Measurements from ENCODE around the gene DPPA2.

Gene DPPA2

GRCh38 chr3:109325109-109325508 lies 8.8 kb upstream of the DPPA2 start:
- no peak for DNase-seq (ENCODE audit: low read depth in 2 of 2)

DNA sequence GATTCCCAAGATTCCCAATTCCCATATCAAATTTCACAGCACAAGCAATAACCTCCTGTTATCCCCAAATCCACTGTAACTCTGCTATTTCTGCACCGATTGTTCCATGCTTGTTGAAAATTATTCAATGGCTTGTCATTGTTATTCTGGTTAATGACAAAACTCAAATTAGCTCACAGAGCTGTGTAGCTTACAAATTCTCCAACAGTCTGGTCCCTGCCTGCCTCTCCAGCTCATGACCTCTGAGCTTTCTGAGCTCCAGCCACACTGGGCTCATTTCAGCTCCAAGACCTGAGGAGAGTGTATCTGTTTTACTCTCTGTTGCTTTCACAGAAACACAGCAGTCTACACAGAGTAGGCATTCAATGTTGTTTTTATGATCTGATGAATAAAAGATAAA lies 3.3 kb downstream of the DPPA2 start:
- DNase-seq (ENCODE audit: low read depth in 2 of 2), result no peak

- no peak for DNase-seq (ENCODE audit: low read depth in 2 of 2)
Observed at GRCh38 chr3:109297496-109297895, 18.8 kb downstream of the DPPA2 start.

DNA sequence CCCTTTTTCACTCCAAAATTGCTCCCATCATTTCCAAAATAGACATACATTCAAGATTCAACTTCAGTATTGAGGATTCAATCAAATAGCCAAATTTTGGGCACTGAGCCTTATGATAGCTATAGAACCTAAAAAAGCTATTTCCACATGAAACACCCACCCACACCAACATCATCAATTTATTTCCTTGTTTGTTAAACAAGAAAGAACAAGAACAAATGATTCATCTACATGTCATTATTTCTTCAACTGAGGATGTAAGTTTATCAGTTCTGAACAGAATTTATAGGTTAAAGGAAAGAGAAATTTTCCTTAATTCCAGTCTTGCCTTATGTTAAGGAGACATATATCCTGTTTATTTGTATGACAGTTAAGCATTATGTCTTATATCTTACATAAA lies 32.2 kb downstream of the DPPA2 start:
- no peak for DNase-seq (ENCODE audit: low read depth in 2 of 2)

- no peak for DNase-seq (ENCODE audit: low read depth in 2 of 2)
Observed at GRCh38 chr3:109278546-109278945, 37.8 kb downstream of the DPPA2 start.

- DNase-seq (ENCODE audit: low read depth in 2 of 2), result no peak
Observed at GRCh38 chr3:109278141-109278540, 38.2 kb downstream of the DPPA2 start.

- DNase-seq (ENCODE audit: low read depth in 2 of 2), result no peak
Observed at GRCh38 chr3:109275702-109276293, 40.5 kb downstream of the DPPA2 start.

GRCh38 chr3:109270779-109271178 lies 45.5 kb downstream of the DPPA2 start:
- DNase-seq (ENCODE audit: low read depth in 2 of 2), result no peak

DNA sequence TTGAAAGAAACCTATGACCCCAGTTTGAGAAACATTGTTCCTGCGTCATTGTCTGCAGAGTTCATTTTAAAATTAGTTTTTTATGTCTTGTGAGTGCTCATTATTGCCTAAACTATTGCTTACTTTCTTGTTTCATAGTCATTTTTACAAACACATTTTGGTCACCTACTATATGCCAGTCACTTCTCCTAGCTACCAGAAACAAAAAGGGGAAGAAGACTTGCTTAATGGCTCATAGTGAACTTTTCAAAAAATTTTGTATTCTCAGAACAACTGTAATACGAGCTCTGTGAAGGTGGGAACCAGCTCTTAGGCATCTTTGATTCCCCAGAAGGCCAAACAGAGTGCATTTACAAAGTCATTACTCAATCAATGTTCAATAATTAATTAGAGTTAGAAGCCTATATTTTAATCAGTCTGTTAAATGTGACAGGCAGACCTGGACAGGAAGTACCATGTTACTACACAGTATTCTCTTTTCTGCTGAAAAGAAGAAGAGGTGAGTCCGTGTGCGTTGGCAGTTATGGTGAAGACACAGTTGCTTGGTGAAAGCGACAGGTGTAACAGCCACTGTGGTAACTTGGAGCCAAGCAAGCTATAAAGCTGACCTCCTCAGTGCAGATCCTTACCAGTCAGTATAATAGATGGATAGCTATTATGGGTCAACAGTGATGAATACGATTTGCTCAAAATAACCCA lies 46.6 kb downstream of the DPPA2 start:
- DNase-seq (ENCODE audit: low read depth in 2 of 2), result no peak

GRCh38 chr3:109268181-109268580 lies 48.1 kb downstream of the DPPA2 start:
- DNase-seq (ENCODE audit: low read depth in 2 of 2), result no peak

GRCh38 chr3:109265295-109265694 lies 51.0 kb downstream of the DPPA2 start:
- DNase-seq (ENCODE audit: low read depth in 2 of 2), result no peak

GRCh38 chr3:109257269-109257668 lies 59.0 kb downstream of the DPPA2 start:
- no peak for DNase-seq (ENCODE audit: low read depth in 2 of 2)

DNA sequence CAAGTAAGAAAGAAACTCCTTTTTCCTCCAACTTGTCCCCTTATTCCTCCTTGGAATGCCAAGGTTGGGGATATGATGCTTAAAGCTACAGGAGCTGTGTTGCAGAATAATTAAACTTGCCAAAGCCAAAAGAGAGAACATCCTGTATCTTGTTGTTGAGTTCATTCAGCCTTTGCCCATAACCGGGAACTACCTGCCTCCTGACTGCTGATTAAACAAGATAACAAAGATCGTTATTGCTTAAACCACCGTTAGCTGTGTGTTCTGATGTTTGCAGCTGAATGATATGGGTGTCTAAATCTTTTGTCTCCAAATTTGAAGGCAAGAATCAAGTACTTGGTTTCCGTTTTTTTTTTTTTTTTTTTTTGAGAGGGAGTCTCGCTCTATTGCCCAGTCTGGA lies 61.5 kb downstream of the DPPA2 start:
- no peak for DNase-seq (ENCODE audit: low read depth in 2 of 2)

DNA sequence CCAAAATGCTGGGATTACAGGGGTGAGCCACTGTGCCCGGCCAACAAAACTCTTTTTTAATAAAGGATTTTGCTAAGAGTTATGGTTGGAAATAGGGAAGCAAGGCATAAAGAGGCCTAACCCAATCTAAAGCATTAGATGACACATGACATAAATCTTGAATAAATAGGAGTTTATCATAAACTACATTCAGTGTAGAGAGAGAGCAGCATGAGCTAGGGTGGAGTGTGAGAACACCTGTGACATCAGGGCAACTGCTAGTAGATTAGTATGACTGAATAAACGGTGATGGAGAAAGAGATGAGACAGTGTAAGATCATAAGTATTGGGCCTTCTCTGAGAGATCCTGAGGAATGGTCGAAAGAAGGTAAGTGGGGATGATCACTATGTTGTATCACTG lies 63.7 kb downstream of the DPPA2 start:
- no peak for DNase-seq (ENCODE audit: low read depth in 2 of 2)

All from stimulated activated CD4-positive, alpha-beta T cell treated with anti-CD3 and anti-CD28 coated beads, Interleukin-4, amount 100 ng/mL, for 48 hours (primary cell).